ENCODE measurements around the gene KLK3.
"Not testable (repeated sequence)": the region's sequence is repeated elsewhere in the genome, so short reads cannot be mapped to it uniquely, and the experiment has no call there.

The KLK3 gene

DNA sequence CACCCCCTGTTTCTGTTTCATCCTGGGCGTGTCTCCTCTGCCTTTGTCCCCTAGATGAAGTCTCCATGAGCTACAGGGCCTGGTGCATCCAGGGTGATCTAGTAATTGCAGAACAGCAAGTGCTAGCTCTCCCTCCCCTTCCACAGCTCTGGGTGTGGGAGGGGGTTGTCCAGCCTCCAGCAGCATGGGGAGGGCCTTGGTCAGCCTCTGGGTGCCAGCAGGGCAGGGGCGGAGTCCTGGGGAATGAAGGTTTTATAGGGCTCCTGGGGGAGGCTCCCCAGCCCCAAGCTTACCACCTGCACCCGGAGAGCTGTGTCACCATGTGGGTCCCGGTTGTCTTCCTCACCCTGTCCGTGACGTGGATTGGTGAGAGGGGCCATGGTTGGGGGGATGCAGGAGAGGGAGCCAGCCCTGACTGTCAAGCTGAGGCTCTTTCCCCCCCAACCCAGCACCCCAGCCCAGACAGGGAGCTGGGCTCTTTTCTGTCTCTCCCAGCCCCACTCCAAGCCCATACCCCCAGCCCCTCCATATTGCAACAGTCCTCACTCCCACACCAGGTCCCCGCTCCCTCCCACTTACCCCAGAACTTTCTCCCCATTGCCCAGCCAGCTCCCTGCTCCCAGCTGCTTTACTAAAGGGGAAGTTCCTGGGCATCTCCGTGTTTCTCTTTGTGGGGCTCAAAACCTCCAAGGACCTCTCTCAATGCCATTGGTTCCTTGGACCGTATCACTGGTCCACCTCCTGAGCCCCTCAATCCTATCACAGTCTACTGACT lies at the start of gene KLK3:
KLK3 (plus strand) TSS at position 280 of the 775 bp plus-strand sequence; CDS start at position 321, 41 bp downstream.
- in situ Hi-C loops (cut with MboI; ENCODE audit: low sequenced_read_pairs) = no loop called here

DNA sequence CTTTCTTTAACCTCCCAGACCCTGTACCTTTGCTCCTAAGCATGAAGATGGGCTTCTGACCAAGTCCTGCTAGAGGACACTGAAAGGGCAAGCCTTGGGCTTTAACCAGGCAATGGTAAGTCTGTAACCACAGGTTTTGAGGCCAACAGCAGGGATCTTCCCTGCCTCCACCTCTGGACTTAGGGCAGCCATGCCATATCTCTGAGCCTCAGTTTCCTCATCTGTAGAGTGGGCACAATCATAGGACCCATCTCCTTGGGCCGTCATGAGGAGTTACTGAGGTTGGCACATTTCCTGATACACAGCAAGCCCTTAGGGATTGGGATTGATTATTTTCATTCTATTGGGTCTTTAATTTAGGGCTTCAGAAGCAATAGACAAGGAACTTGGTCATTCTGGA lies 45.9 kb upstream of the KLK3 start:
- in situ Hi-C loops (cut with MboI; ENCODE audit: low sequenced_read_pairs) = no loop called here

DNA sequence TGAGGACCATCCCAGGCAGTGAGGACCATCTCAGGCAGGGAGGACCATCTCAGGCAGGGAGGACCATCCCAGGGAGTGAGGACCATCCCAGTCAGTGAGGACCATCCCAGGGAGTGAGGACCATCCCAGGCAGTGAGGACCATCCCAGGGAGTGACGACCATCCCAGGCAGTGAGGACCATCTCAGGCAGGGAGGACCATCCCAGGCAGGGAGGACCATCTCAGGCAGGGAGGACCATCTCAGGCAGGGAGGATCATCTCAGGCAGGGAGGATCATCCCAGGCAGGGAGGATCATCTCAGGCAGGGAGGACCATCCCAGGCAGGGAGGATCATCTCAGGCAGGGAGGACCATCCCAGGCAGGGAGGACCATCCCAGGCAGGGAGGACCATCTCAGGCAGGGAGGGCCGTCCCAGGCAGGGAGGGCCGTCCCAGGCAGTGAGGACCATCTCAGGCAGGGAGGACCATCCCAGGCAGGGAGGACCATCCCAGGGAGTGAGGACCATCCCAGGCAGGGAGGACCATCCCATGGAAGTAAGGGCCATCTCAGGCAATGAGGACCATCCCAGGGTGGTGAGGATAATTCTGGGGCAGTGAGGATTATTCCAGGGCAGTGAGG lies 43.0 kb upstream of the KLK3 start:
- in situ Hi-C loops (cut with MboI; ENCODE audit: low sequenced_read_pairs) = not testable (repeated sequence)

DNA sequence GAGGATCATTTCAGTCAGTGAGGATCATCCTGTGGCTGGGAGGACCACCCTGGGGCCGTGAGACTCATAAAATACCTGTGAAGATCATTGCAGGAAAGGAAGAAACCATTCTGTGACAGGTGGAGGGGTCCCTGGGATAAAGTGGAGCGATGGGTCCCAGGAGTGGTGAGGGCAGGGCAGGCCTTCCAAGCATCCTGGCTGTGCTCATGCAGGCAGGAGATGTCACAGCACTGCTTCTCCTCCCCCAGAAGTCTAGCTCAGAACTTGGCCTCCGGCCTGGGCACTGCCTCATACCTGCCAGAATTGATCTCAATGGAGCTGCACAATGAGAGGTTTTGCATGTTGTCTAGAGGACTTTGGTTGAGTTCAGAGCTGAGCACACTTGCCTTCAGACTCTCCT lies 42.2 kb upstream of the KLK3 start:
- in situ Hi-C loops (cut with MboI; ENCODE audit: low sequenced_read_pairs) = no loop called here

DNA sequence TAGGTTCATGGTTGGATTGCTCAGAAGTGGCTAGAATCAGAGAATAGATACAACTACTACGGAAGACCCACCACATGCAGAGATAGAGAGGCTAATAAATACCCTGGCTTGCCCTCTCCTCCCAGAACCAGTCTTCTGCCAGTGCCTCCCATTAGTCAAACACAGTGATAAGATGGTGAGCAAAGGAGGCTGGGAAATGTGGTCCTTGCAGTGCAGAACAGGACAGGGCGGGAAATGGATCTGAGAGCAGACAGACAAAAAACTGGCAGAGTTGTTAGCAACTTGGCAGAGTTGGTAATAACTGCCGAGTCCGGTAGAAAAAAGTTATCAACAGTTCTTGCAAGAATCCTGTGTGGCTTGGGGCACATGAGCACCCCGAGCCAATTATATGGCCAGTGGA lies 39.8 kb upstream of the KLK3 start:
- in situ Hi-C loops (cut with MboI; ENCODE audit: low sequenced_read_pairs) = no loop called here

DNA sequence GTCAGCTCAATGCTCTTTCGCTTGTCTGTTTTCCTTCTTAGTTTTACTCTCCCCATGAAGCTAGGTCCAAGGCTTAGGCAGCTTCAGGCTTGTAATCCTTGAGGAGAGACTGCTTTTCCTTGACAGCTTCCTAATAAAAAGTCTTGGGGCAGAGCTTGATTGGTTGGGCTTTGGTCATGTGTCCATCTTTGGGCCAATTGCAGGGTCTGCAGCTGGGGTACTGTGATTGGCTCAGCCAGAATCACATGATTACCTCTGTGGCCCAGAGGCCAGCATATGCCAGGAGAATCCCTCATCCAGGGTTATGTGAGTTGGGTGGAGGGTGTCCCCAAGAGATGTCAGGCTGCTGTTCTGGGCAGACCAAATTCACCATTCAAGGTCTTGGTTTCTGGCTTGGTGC lies 39.3 kb upstream of the KLK3 start:
- in situ Hi-C loops (cut with MboI; ENCODE audit: low sequenced_read_pairs) = no loop called here

DNA sequence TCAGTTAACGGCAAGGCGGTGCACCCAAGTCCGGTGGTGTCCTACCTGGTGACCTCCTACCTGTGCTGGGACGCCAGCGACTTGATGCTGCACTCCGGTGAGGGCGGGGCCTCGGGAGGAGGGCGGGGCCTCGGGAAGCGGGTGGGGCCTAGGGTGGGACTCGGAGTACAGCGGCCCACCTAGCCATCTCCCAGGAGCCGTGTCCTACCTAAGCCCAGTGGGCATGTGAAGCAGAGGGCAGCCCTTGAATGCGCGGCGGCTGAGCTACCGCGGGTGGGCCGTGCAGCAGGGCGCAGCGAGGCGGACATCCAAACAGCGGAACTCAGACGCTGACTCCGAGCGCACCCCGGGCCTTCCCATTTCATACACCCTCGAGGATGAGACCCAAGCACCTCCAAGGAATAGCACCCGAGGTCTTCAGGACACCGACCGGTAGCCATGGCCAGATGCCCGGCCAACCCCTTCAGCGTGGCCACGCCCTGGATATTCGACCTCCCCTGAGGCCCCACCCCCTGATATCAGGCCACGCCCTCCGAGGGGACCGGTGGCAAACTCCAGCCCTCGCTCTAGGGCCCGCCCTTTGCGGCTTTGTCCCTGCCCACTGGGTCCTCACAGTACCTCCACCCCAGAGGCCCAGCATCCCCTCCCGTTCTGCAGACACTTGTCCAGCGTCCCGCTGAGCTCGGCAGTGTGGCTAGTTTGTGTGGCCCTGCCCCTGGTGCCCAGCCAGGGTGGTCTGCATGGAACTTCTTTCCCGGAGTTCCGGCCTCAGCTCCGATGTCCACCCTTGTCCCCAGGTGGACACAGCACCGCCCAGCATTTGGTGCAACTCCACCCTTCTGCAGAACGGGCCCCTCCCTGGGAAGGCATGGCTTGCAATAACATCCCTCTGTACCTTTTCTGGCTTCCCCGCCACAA lies 36.5 kb upstream of the KLK3 start:
- in situ Hi-C loops (cut with MboI; ENCODE audit: low sequenced_read_pairs) = no loop called here

DNA sequence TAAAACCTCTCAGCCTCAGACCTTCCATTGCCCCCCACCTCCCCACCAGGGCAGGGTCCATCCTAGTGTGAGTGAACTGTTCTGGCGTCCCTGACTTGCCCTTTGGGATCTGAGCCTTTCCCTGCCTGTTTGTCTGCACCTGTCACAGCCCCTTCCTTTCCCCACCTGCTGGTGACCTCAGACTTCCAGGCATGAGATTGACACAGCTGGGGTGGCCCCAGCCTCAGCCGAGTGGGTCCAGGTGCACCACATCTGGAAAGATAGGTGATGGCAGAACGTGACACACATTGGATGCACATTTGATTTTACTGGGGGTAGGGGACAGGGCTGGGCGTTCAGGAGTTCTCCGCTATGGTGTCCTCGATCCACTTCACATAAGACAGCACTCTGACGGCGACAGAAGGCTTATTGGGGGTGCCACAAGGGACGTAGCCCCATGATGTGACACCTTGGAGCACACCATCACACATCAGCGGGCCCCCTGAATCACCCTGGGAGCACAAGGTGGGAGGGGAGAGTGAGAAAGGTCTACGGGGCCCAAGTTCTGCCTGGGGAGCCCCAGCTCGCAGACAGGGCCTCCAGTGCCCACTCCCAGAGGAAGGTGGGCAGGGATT lies 35.7 kb upstream of the KLK3 start:
- in situ Hi-C loops (cut with MboI; ENCODE audit: low sequenced_read_pairs) = no loop called here

DNA sequence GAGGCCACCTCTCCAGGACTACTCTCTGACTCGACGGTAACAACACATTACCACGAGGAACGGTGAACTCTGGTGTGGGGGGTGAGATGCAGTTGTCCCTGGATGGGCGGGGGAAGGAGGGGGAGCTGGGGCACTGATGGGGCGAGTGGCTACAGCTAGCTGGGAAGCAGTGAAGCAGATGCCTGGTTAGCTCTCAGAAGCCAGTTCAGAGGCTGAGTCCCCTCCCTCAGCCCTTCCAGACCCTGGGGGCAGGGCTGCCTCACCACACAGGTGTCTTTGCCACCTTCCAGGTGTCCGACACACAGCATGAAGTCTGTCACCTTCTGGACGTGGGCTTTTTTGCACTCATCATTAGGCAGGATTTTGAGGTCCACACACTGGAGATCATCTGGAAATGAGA lies 35.1 kb upstream of the KLK3 start:
- in situ Hi-C loops (cut with MboI; ENCODE audit: low sequenced_read_pairs) = no loop called here

DNA sequence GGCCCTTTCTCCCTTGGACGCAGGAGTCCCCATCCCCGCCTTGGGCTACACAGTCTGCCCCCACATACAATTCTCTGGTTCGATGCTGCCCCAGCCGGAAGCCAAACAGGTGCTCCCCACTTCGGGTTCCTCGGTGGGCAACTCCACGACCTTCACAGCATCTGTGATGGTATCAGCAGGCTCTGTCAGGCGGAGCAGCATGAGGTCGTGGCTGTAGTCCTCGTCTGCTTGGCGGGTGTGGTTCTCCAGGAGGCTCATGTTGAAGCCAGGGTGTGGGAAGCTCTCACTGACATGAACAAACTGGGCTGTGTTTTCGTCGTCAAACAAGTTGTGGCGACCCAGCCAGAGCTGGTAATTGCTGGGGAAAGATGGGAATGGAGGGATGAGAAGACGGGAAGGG lies 34.6 kb upstream of the KLK3 start:
- in situ Hi-C loops (cut with MboI; ENCODE audit: low sequenced_read_pairs) = no loop called here

DNA sequence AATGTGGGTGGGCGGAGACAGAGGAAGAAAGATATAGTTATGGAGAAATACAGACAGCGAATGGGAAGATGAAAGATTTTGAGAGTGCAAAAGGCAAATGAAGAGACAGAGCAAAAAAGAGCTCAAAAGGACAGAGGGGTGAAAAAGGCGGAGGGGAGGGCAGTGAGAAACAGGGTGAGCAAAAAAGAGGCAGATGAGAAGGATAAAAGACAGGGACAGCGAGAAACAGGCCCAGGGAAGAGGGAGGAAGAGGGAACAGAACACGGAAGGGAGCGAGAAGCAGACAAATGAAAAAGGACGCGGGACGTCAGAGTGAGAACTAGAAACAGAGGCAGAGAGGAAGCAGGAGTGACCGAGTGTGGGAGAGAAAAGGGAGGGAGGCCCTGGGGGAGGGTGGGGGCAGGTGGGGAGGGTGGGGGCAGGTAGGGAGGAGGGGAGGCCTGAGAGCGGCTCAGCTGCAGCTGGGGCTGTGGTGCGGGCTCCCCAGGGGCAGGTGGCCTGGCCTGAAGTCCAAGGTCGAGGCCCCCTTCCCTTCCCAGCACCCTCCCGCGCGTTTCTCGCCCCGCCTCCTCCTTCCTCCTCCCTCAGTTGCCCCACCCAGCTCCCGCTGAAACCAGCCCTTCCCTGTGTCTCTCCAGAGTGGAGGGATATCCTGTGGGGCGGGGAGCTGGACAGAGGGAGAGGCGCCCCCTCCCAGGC lies 34.0 kb upstream of the KLK3 start:
- in situ Hi-C loops (cut with MboI; ENCODE audit: low sequenced_read_pairs) = no loop called here

DNA sequence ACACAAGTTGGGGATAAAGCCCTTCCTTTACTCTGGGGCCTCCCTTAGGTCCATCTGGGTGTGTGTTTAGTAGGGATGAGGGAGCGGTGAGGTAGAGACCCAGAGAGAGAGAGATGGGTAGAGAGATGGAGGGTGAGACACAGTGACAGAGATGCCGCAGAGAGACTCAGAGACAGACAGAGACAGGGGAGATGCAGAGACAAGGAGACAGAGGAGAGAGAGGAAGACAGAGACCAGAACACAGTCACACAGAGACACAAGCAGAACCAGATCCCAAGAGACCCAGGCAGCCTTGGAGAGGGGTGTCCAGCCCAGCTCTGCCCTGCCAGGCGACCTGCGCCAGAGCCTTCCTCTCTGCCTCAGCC lies 33.5 kb upstream of the KLK3 start:
- in situ Hi-C loops (cut with MboI; ENCODE audit: low sequenced_read_pairs) = no loop called here

DNA sequence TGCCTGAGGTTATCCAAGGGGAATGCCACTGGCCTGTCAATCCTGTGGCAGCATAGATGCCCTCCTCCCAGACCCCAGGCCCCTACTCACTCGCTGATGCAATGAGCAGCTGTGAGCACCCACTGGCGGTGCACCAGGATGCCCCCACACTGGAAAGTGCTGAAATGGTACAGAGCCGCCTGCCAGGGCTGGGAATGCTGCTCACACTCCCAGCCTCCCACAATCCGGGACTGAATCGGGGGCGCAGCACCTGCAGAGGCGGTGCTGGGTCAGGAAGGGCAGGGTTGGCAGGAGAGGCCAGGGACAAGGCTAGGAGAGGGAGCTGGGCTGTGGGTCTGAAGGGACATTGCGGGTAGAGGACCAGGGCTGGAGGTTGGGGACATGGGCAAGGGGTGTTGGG lies 33.1 kb upstream of the KLK3 start:
- in situ Hi-C loops (cut with MboI; ENCODE audit: low sequenced_read_pairs) = no loop called here

DNA sequence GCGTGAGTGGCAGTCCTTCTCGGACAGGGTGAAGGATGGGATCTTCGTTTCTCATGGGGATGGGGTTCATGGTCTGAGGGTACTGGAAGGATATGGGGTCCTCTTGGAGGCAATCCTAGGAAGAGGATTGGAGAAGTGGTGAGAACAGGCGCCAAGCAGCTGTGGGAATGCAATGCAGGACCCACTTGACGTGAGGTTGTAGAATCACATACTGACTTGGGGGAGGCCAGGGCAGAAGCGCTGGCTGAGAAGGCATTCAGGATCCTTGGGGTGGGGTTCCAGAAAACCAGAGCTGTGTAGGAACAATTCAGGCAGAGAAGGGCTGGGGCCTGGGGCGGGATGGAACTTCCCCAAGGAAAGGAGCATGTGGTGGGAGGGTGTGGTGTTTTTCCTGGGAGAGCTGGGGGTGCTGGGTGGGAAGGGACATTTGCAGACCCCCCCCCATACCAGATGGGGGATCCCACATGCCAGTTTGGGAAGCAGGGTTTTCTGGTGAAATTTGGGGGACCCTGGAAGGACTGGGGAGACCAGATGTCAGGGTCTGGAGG lies 32.0 kb upstream of the KLK3 start:
- in situ Hi-C loops (cut with MboI; ENCODE audit: low sequenced_read_pairs) = no loop called here

DNA sequence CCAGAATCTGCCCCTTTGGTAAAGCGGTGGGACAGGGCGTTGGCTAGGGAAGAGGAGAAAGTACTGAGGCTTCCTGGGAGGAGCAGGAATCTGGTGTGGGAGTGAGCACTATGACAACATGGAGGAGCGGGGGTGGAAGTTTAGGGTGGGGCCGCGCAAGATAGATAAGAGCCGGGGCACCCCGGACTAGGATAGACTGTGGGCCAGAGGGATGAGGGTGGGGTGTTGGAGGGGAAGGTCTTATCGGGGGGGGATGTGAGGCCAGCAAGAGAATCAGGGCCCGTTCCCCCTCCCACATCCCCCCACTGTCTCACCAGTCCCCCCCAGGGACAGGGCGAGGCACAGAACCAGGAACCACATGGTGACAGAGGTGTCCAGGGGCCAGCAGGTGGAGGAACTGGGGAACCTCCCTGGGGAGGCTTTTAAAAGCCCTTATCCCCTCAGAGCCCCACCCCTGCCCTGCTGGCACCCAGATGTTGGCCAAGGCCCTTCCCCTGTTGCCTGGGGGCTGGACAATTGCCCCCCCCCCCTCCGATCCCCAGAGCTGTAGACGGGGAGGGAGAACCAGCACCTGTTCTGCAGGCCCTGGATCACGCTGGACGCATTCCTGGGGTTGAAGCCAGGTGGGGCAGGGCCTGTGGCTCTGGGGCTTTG lies 31.2 kb upstream of the KLK3 start, which contains the start of gene KLK1:
KLK1 (minus strand) TSS at position 399 of the 654 bp plus-strand sequence; CDS start at position 360, 39 bp downstream.
- in situ Hi-C loops (cut with MboI; ENCODE audit: low sequenced_read_pairs) = no loop called here

DNA sequence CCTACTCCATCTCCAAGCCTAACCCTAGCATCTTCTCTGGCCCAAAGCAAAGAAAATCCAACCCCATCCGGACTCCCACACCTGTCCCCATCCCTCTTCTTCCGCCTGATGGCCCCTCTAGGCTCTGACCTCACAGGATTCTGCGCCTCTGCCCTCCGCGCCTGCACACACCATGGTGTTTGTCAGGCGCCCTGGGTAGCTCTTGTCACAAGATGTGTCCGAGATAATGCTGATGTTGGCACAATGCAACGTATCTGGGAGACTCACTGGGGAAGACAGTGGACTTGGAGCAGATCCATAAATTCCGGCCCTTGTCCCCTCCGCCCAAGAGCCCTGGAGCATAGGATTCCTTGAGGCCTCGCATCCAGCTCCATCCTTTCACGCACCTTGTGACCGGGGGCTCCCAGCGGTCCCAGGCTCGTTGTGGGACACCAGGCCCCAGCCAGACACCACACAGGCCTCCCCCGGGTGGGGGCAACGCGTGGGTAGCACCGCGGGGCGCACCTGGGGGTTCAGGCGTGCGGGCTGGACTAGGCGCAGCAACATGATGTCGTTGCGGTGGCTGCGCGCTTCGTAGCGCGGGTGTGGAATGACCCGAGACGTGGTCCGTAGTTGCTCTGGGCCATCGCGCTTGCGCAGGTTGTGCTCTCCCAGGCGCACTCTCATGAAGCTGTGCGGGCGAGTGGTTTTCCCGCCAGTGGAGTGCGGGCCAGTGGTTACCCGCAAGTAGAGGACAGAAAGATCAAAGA lies 28.0 kb upstream of the KLK3 start:
- in situ Hi-C loops (cut with MboI; ENCODE audit: low sequenced_read_pairs) = no loop called here

DNA sequence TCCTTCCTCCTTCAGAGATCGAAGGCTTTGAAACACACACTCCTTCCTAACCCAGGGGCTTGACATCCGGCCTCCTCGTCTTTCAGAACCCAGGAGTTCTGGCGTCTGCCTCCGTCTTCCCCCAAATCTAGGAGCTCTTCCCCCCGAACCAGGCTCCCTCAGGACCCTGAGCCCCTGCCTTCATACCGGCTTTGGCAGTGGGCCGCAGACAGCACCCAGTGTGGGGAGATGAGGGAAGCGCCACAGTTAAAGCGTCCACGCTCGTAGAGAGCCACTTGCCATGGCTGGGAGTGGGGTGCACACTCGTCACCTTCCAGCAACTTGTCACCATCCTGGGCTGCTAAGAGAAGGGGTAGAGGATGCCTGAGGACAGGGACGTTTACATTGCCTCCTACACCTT lies 27.2 kb upstream of the KLK3 start:
- in situ Hi-C loops (cut with MboI; ENCODE audit: low sequenced_read_pairs) = no loop called here

DNA sequence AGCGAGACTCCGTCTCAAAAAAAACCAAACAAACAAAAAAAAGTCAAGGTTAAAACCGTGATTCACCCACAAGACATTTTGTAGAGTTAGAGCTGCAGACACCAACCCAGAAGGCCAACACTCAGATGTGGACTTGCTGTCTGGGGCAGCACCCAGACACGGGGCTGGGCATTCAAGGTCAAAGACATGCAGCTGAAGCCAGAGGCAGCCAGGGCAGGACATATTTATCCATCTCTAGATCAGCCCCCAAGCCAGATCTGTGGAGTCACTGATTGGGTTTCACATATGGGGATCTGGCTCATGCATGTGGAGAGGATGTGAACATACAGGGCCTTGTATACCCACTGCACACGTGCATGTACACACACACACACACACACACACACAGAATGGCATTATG lies 24.9 kb upstream of the KLK3 start:
- in situ Hi-C loops (cut with MboI; ENCODE audit: low sequenced_read_pairs) = no loop called here
